Upper lobe of left lung (tissue), 6 donors: ENCODE data around the gene TMEM100. TPM values are rescaled to one million over a fixed set of nuclear protein-coding genes. Genes with fewer than 3 reads are reported as not detected.

Source experiments
- ATAC-seq, 2 donors: fragments of 200-7000 bp; cut with Tn5 transposase; one replicate each; pipeline ENCODE4 v1.9.1; 2022; ENCODE audit warnings: mild to moderate bottlenecking in 2 of 2, moderate library complexity in 2 of 2; ENCODE audit not compliant: low FRiP score in 2 of 2
- DNase-seq, 2 donors: peaks; one replicate each; pipeline ENCODE4 v3.0.0-alpha.2; 2019 to 2020
- H3K27ac ChIP-seq, 4 donors: fragments of 200-600 bp; sonication (generic); one replicate each; pipeline ENCODE4 v1.5.1; 2016 to 2019
- H3K27me3 ChIP-seq, 4 donors: fragments of 200-600 bp; sonication (generic); one replicate each; pipeline ENCODE4 v1.5.1; 2017 to 2019
- H3K36me3 ChIP-seq, 4 donors: fragments of 200-600 bp; sonication (generic); one replicate each; pipeline ENCODE4 v1.5.1; 2016 to 2019
- H3K4me1 ChIP-seq, 4 donors: fragments of 200-600 bp; sonication (generic); one replicate each; pipeline ENCODE4 v1.5.1; 2018 to 2019
- H3K4me3 ChIP-seq, 4 donors: fragments of 200-600 bp; sonication (generic); one replicate each; pipeline ENCODE4 v1.5.1; 2017 to 2019; ENCODE audit warnings: mild to moderate bottlenecking in 2 of 4, moderate library complexity in 1 of 4
- H3K9me3 ChIP-seq, 4 donors: fragments of 200-600 bp; sonication (generic); one replicate each; pipeline ENCODE4 v1.5.1; 2018 to 2019
- CTCF ChIP-seq, 6 experiments: fragments of 450-650 bp in 4 of 6; fragments of 200-600 bp in 2 of 6; sonication (generic) in 2 of 6; IDR thresholded peaks; one replicate each; pipeline ENCODE4 v1.5.1; 2016 to 2019; ENCODE audit warnings: antibody characterized with exemption in 6 of 6
- EP300 ChIP-seq, 4 donors: sonication (generic); formaldehyde crosslinking; IDR thresholded peaks; one replicate each; pipeline ENCODE4 v1.5.1; 2017; ENCODE audit warnings: antibody characterized with exemption in 4 of 4, control low read depth in 2 of 4
- POLR2A ChIP-seq, 4 donors: fragments of 450-650 bp; IDR thresholded peaks; one replicate each; pipeline ENCODE4 v1.5.1; 2016 to 2017; ENCODE audit warnings: antibody characterized with exemption in 4 of 4, mild to moderate bottlenecking in 2 of 4
- POLR2AphosphoS5 ChIP-seq, 2 donors: sonication (generic); formaldehyde crosslinking; IDR thresholded peaks; one replicate each; pipeline ENCODE4 v1.5.1; 2017; ENCODE audit warnings: antibody characterized with exemption in 2 of 2
- WGBS, 2 donors: methylation state at CpG; one replicate each; pipeline ENCODE4 v1.1.5; 2017 to 2018; 5-methylcytosine and 5-hydroxymethylcytosine counted together
- total RNA-seq, 6 donors: library from RNA; depleted of rRNA in 4 of 6; stranded (reverse); fragments of >200 nt in 4 of 6; gene quantifications; one replicate each; pipeline versions ENCODE4 v1.1.0 to v1.2.1, GENCODE V29; 2016 to 2021
- donor health status: DM: no; HTN: no; CAD: no; lungs with moderate emphysema.
- donor health status: DM: no; HTN: yes; CAD: no; lungs with severe emphysema.

The TMEM100 gene
- total RNA-seq, 6 donors from 2014 or later: 89.1 to 195 (median 142) TPM

- Histone ChIP-seq H3K4me1 (peaks cover 0 to 3% (median 0%) of the 10 kb centered on the region in 4 donors), H3K27ac (peak overlapping the region; percentile 74 to 91 (median 86)), H3K36me3 (peaks cover 0 to 34% (median 0%) of the 10 kb centered on the region in 4 donors), H3K4me3 (peak overlapping the region; percentile 2 to 58 (median 44)), H3K27me3 (no peaks in the 10 kb centered on the region), H3K9me3 (no peaks in the 10 kb centered on the region)
- DNase-seq (no peak), ATAC-seq (no peak)
- 65 to 68% methylated on average over 4 to 6 of the region's 6 CpGs for WGBS, 2 donors
- TF ChIP-seq POLR2A (IDR thresholded peaks at IDR 0.05) (no peak), CTCF (IDR thresholded peaks at IDR 0.05) (no peak), POLR2AphosphoS5 (IDR thresholded peaks at IDR 0.05) (no peak), EP300 (IDR thresholded peaks at IDR 0.05) (no peak)
Observed at GRCh38 chr17:55720919-55721836, 1.5 kb downstream of the TMEM100 start.

DNA sequence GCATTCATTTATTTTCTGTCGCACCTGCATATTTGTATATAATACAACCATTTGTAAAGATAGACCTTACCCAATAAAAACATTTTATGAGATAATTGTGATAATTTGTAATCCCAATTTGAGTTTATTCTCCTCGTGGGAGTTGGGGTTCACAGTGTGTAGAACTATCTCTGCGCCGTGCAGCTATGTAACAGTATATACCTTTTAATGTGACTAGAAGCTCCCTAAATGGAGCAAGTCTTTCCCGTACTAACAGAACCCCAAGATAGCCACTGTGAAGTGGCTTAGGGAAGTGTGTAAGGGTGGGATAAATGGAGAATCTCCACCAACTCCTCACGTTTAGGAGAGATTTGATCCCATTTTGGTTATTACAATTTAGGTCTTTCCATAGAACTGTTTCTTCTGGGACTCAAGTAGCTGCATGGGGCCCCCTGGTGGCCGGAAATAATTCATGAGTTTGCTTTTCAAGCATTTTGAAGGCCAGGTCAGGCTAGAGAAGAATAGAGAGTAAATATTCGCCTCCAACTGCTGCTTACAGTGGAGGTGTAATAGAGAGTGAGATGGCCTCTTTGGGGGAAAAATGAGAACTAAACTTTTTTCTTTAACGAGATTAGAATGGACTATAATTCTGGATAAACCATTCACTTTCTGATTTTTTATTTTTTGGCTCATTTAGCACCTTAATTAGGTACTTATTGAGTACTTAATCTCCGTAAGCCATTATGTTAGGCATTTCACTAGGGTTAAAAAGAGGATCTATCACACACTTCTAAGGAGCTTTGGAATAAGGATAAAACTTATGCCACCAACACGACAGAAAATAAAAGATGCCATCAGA is 4.5 kb downstream of the TMEM100 start:
- DNase-seq: peak in 1 of 2 donors; percentile 79
- H3K27ac ChIP-seq: peak overlapping the region in 2 of 4 donors; percentile 88 to 91
- ATAC-seq: peak; percentile 47 to 71

DNA sequence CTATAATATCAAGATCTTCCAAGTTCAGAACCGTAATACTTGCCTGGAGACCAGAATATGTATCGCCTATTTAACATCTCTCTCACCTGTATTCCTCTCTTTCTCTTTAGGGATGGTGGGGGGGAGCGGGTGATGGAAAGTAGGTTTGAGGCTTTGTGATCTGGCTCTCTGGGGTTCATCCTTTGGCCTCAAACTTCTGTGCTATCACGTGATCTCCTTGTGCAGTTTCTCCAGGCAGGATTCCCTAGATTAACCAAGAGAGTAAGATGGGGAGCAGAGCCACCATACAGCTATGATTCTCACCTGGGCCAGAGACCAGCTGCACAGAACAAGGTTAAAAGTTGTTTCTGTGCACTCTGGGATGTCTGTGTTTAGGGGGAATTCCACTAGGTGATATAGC is 5.2 kb downstream of the TMEM100 start:
- no peaks in the 10 kb centered on the region for H3K9me3 ChIP-seq
- H3K36me3 ChIP-seq: peaks cover 0 to 31% (median 0%) of the 10 kb centered on the region in 4 donors
- H3K4me3 ChIP-seq: no peak overlapping the region
- no peak overlapping the region for H3K27ac ChIP-seq
- TF ChIP-seq EP300 (IDR thresholded peaks at IDR 0.05) (no peak), CTCF (IDR thresholded peaks at IDR 0.05) (no peak), POLR2AphosphoS5 (IDR thresholded peaks at IDR 0.05) (no peak), POLR2A (IDR thresholded peaks at IDR 0.05) (no peak)
- ATAC-seq: no peak
- WGBS, 2 donors: 82 to 93% methylated on average over 4 of the region's 4 CpGs
- no peak for DNase-seq
- H3K27me3 ChIP-seq: no peaks in the 10 kb centered on the region
- no peaks in the 10 kb centered on the region for H3K4me1 ChIP-seq

More for the DNA sequence above, 4.5 kb downstream of the TMEM100 start:
- peaks cover 0 to 31% (median 0%) of the 10 kb centered on the region in 4 donors for H3K36me3 ChIP-seq
- no peaks in the 10 kb centered on the region for H3K4me1 ChIP-seq
- no peaks in the 10 kb centered on the region for H3K9me3 ChIP-seq
- H3K4me3 ChIP-seq: peak overlapping the region in 1 of 4 donors; percentile 58
- WGBS, 2 donors: 45 to 49% methylated on average over 11 of the region's 11 CpGs
- H3K27me3 ChIP-seq: no peaks in the 10 kb centered on the region
- TF ChIP-seq POLR2A (IDR thresholded peaks at IDR 0.05) (no peak), CTCF (IDR thresholded peaks at IDR 0.05) (peak; percentile 68 to 75 (median 72)), POLR2AphosphoS5 (IDR thresholded peaks at IDR 0.05) (peak in 1 of 2 donors; percentile 17)

- Histone ChIP-seq H3K9me3 (no peaks in the 10 kb centered on the region), H3K4me1 (peaks cover 0 to 15% (median 4%) of the 10 kb centered on the region in 4 donors), H3K36me3 (no peaks in the 10 kb centered on the region), H3K4me3 (no peak overlapping the region), H3K27me3 (no peaks in the 10 kb centered on the region), H3K27ac (peak overlapping the region in 2 of 4 donors; percentile 30 to 42)
- no peak for TF ChIP-seq POLR2AphosphoS5 (IDR thresholded peaks at IDR 0.05)
- TF ChIP-seq CTCF (IDR thresholded peaks at IDR 0.05): no peak
- TF ChIP-seq EP300 (IDR thresholded peaks at IDR 0.05): no peak
- no peak for TF ChIP-seq POLR2A (IDR thresholded peaks at IDR 0.05)
- DNase-seq (no peak), ATAC-seq (no peak)
- 50 to 53% methylated on average over 4 of the region's 4 CpGs for WGBS, 2 donors
Observed at GRCh38 chr17:55710829-55711496, 11.7 kb downstream of the TMEM100 start.
